A549 (cell line): ENCODE measurements around the gene TEX261. TPM values are rescaled to one million over a fixed set of nuclear protein-coding genes. Genes with fewer than 3 reads are reported as not detected.

Experiments
- ATAC-seq, 2 experiments: fragments of 200-7000 bp in 1 of 2; fragments of >200 bp in 1 of 2; cut with Nextera tagmentation in 1 of 2; cut with Tn5 transposase in 1 of 2; 3 replicates each; pipeline versions ENCODE4 v1.8.0 to v1.9.1; 2018 to 2020; ENCODE audit warnings: mild to moderate bottlenecking in 1 of 2, moderate library complexity in 1 of 2
- CTCF ChIA-PET: fragments of 300-600 bp; sonication (Branson Sonifier 250); formaldehyde crosslinking; extraction: SDS; loops from one replicate; lab custom pipeline; 2021; ENCODE audit warnings: antibody characterized with exemption, inconsistent platforms; lab: Yijun Ruan, JAX
- POLR2A ChIA-PET: fragments of 350-600 bp; formaldehyde crosslinking; extraction: SDS; loops from one replicate; lab custom pipeline; 2021; ENCODE audit warnings: antibody characterized with exemption, inconsistent platforms; lab: Yijun Ruan, JAX
- DNase-seq, 2 experiments: peaks; one replicate each; pipeline versions ENCODE4 v3.0.0 to v3.0.0-alpha.2; 2011 to 2016; ENCODE audit warnings: low read depth in 1 of 2, low spot score in 1 of 2
- FAIRE-seq: peaks from 2 replicates; lab custom pipeline; 2011; peaks lifted over from hg19 to GRCh38; lab: Jason Lieb, UNC
- H3K27ac ChIP-seq, 2 experiments: fragments of >200 bp; sonication (Bioruptor Twin); formaldehyde crosslinking; 3 replicates each; pipeline ENCODE4 v1.5.1; 2016 to 2017
- H3K4me1 ChIP-seq: fragments of >200 bp; sonication (Bioruptor Twin); formaldehyde crosslinking; 3 replicates; pipeline ENCODE4 v1.6.1; 2016
- H3K4me2 ChIP-seq: fragments of >200 bp; sonication (Bioruptor Twin); formaldehyde crosslinking; 3 replicates; pipeline ENCODE4 v1.6.1; 2016
- H3K4me3 ChIP-seq: fragments of >200 bp; sonication (Bioruptor Twin); formaldehyde crosslinking; 3 replicates; pipeline ENCODE4 v1.5.1; 2016
- H3K9me3 ChIP-seq: fragments of >200 bp; sonication (Bioruptor Twin); formaldehyde crosslinking; 3 replicates; pipeline ENCODE4 v1.6.1; 2016
- CBX2 ChIP-seq: fragments of 200-600 bp; sonication (generic); IDR thresholded peaks from 2 replicates; pipeline ENCODE4 v1.6.1; 2016; ENCODE audit warnings: low read depth, mild to moderate bottlenecking, borderline replicate concordance
- CBX8 ChIP-seq: fragments of 200-600 bp; sonication (generic); IDR thresholded peaks from 2 replicates; pipeline ENCODE4 v1.6.1; 2016
- CEBPB ChIP-seq, 2 experiments: fragments of >200 bp in 1 of 2; sonication (Bioruptor Twin) in 1 of 2; formaldehyde crosslinking in 1 of 2; IDR thresholded peaks; 2 replicates each; pipeline ENCODE4 v1.6.1; 2012 to 2016
- CHD4 ChIP-seq: fragments of 200-600 bp; sonication (generic); IDR thresholded peaks from 2 replicates; pipeline ENCODE4 v1.6.1; 2016; ENCODE audit warnings: antibody characterized with exemption, mild to moderate bottlenecking, borderline replicate concordance
- CTCF ChIP-seq: fragments of >200 bp; sonication (Bioruptor Twin); formaldehyde crosslinking; IDR thresholded peaks from 3 replicates; pipeline ENCODE4 v1.5.1; 2016
- E2F6 ChIP-seq: IDR thresholded peaks from 2 replicates; pipeline ENCODE4 v1.6.1; 2012; ENCODE audit warnings: low read depth, borderline replicate concordance
- EP300 ChIP-seq, 2 experiments: fragments of >200 bp; sonication (Bioruptor Twin); formaldehyde crosslinking; IDR thresholded peaks; 2 replicates in 1 of 2; 3 replicates in 1 of 2; pipeline ENCODE4 v1.6.1; 2016 to 2017
- FOSB ChIP-seq: fragments of 250-450 bp; sonication (Bioruptor Pico); IDR thresholded peaks from 2 replicates; pipeline ENCODE4 v1.5.0; 2020; ENCODE audit warnings: mild to moderate bottlenecking, moderate library complexity
- HOXA7 ChIP-seq: fragments of 250-450 bp; sonication (Bioruptor Pico); IDR thresholded peaks from 2 replicates; pipeline ENCODE4 v1.5.0; 2020; ENCODE audit warnings: mild to moderate bottlenecking, moderate library complexity
- KDM1A ChIP-seq: fragments of 200-600 bp; sonication (generic); IDR thresholded peaks from 2 replicates; pipeline ENCODE4 v1.6.1; 2016; ENCODE audit warnings: low read depth, mild to moderate bottlenecking
- KDM5A ChIP-seq: fragments of 200-600 bp; sonication (generic); IDR thresholded peaks from 2 replicates; pipeline ENCODE4 v1.6.1; 2016; ENCODE audit warnings: antibody characterized with exemption, mild to moderate bottlenecking
- MAX ChIP-seq: IDR thresholded peaks from 2 replicates; pipeline ENCODE4 v1.6.1; 2012
- MYC ChIP-seq: IDR thresholded peaks from 2 replicates; pipeline ENCODE4 v1.6.1; 2012; ENCODE audit warnings: mild to moderate bottlenecking, inconsistent platforms, low read length, improper control_type of control experiment, borderline replicate concordance
- NPAS2 ChIP-seq: fragments of 250-450 bp; sonication (Bioruptor Pico); IDR thresholded peaks from 2 replicates; pipeline ENCODE4 v1.8.0; 2022; ENCODE audit warnings: mild to moderate bottlenecking, moderate library complexity, borderline replicate concordance
- PHF8 ChIP-seq: fragments of 200-600 bp; sonication (generic); IDR thresholded peaks from 2 replicates; pipeline ENCODE4 v1.6.1; 2016; ENCODE audit warnings: low read depth, mild to moderate bottlenecking, antibody characterized with exemption, moderate library complexity, borderline replicate concordance
- POLR2A ChIP-seq: IDR thresholded peaks from 2 replicates; pipeline ENCODE4 v1.6.1; 2012; ENCODE audit warnings: mild to moderate bottlenecking, low read length
- RAD21 ChIP-seq, 2 experiments: fragments of >200 bp in 1 of 2; sonication (Bioruptor Twin) in 1 of 2; formaldehyde crosslinking in 1 of 2; IDR thresholded peaks in 1 of 2; conservative IDR thresholded peaks in 1 of 2; 2 replicates in 1 of 2; 3 replicates in 1 of 2; pipeline ENCODE4 v1.6.1; 2012 to 2018; ENCODE audit warnings: inconsistent platforms in 1 of 2
- RARB ChIP-seq: fragments of 250-450 bp; sonication (Bioruptor Pico); IDR thresholded peaks from 2 replicates; pipeline ENCODE4 v1.8.0; 2021; ENCODE audit warnings: mild to moderate bottlenecking, moderate library complexity
- RCOR1 ChIP-seq: fragments of 150-350 bp; IDR thresholded peaks from 2 replicates; pipeline ENCODE4 v1.6.1; 2014; ENCODE audit warnings: antibody characterized with exemption, low read length, low read depth
- RFX5 ChIP-seq: fragments of 450-650 bp; IDR thresholded peaks from 2 replicates; pipeline ENCODE4 v1.7.1; 2014; ENCODE audit warnings: antibody characterized with exemption, mild to moderate bottlenecking, moderate library complexity
- RNF2 ChIP-seq: fragments of 200-600 bp; sonication (generic); IDR thresholded peaks from 2 replicates; pipeline ENCODE4 v1.6.1; 2016; ENCODE audit warnings: low read depth, mild to moderate bottlenecking, antibody characterized with exemption, moderate library complexity, borderline replicate concordance
- SMC3 ChIP-seq: fragments of >200 bp; sonication (Bioruptor Twin); formaldehyde crosslinking; IDR thresholded peaks from 3 replicates; pipeline ENCODE4 v1.6.1; 2018; ENCODE audit warnings: inconsistent platforms
- TP53 ChIP-seq: fragments of 250-450 bp; sonication (Bioruptor Pico); IDR thresholded peaks from 2 replicates; pipeline ENCODE4 v1.5.0; 2021; ENCODE audit warnings: mild to moderate bottlenecking, moderate library complexity
- USF2 ChIP-seq: fragments of 450-650 bp; IDR thresholded peaks from 2 replicates; pipeline ENCODE4 v1.6.1; 2014; ENCODE audit warnings: antibody characterized with exemption
- WGBS: methylation state at CpG from one replicate; pipeline ENCODE4 v1.1.6; 2017; ENCODE audit errors: missing lambda C conversion rate; 5-methylcytosine and 5-hydroxymethylcytosine counted together
- polyA plus RNA-seq, 4 experiments: library from polyadenylated mRNA; depleted of rRNA in 3 of 4; stranded (reverse); fragments of >200 nt; fragmentation: RNase III in 1 of 4; extraction: RNeasy Plus Mini Kit Qiagen cat#74134 plus additional on column Dnase treatment in 1 of 4; gene quantifications; 2 replicates in 3 of 4; 3 replicates in 1 of 4; pipeline ENCODE4 v1.2.3, GENCODE V29; 2011 to 2017

The TEX261 gene
- polyA plus RNA-seq, 2 of the 4 experiments (the other 2 are of a cell fraction), result 71.3 to 87.1 TPM

GRCh38 chr2:70965506-70965905 lies 29.2 kb downstream of the TEX261 start:
- no peak for FAIRE-seq
- WGBS, result 66% methylated on average over 14 of the region's 14 CpGs
- POLR2A ChIA-PET, result interaction anchor here (0.6 kb wide), 1 partner anchor 10 kb away, joined by 5 read pairs; no protein-coding TSS in a partner anchor

GRCh38 chr2:70964596-70965386 lies 29.9 kb downstream of the TEX261 start:
- TF ChIP-seq MAX (peak; percentile 83), RNF2 (peak; percentile 60; the same call in 1 of the 2 replicates), RAD21 (conservative IDR thresholded peaks at IDR 0.05 in 1 of 2, IDR thresholded peaks at IDR 0.05 in 1 of 2) (peak; percentile 62 to 69), E2F6 (peak; percentile 96), KDM5A (no peak), SMC3 (peak; percentile 51), RCOR1 (no peak), CTCF (peak; percentile 93)
- ChIA-PET POLR2A (no interaction called here), CTCF (interaction anchor here (0.6 to 11.4 kb wide), 48 partner anchors 9 to 1448 kb away, joined by 3 to 171 read pairs (median 4); partner anchors contain the start of genes ANKRD53, ATP6V1B1 and FIGLA)
- Histone ChIP-seq H3K4me2 (peak overlapping the region; percentile 95), H3K4me3 (peak overlapping the region; percentile 51), H3K4me1 (no peaks in the 10 kb centered on the region), H3K9me3 (no peaks in the 10 kb centered on the region), H3K27ac (peak overlapping the region in 1 of 2 experiments; percentile 71; a peak in 3 of 6 replicates)
- ATAC-seq (peak; percentile 69 to 94), DNase-seq (peak; percentile 77 to 80), FAIRE-seq (no peak)
- WGBS, result 16% methylated on average over 55 of the region's 59 CpGs

More at GRCh38 chr2:70965506-70965905, 29.2 kb downstream of the TEX261 start:
- ATAC-seq (no peak), DNase-seq (no peak)
- Histone ChIP-seq H3K4me1 (no peaks in the 10 kb centered on the region), H3K27ac (no peak overlapping the region), H3K4me2 (peak overlapping the region; percentile 95), H3K4me3 (peak overlapping the region; percentile 51), H3K9me3 (no peaks in the 10 kb centered on the region)
- TF ChIP-seq RAD21 (conservative IDR thresholded peaks at IDR 0.05 in 1 of 2, IDR thresholded peaks at IDR 0.05 in 1 of 2), result no peak
- TF ChIP-seq HOXA7, result no peak
- TF ChIP-seq MYC, result no peak
- no peak for TF ChIP-seq CBX8
- TF ChIP-seq NPAS2 (CRISPR knock-in tag), result no peak
- no peak for TF ChIP-seq RCOR1
- TF ChIP-seq TP53 (CRISPR knock-in tag), result no peak
- TF ChIP-seq CHD4, result no peak
- no peak for TF ChIP-seq FOSB (CRISPR knock-in tag)
- TF ChIP-seq EP300 (IDR thresholded peaks at IDR 0.05), result no peak
- TF ChIP-seq CBX2, result no peak
- TF ChIP-seq USF2, result no peak
- no peak for TF ChIP-seq KDM1A
- TF ChIP-seq CEBPB (IDR thresholded peaks at IDR 0.05), result no peak
- TF ChIP-seq POLR2A, result no peak
- no peak for TF ChIP-seq PHF8
- no peak for TF ChIP-seq RARB (CRISPR knock-in tag)
- no peak for TF ChIP-seq RFX5
- CTCF ChIA-PET, result interaction anchor here (0.7 to 11.4 kb wide), 26 partner anchors 8 to 338 kb away, joined by 3 to 171 read pairs (median 6); partner anchors contain the start of genes ADD2, ANKRD53 and ATP6V1B1
